ENCODE data around the gene GPATCH4. TPM values are rescaled to one million over a fixed set of nuclear protein-coding genes. Genes with fewer than 3 reads are reported as not detected.

The GPATCH4 gene
- total and polyA plus RNA-seq, 10 of the 15 experiments (the other 5 are each of a cell fraction or from before 2014, with no cell fraction given), result 35.5 to 111 (median 73.9) TPM

DNA sequence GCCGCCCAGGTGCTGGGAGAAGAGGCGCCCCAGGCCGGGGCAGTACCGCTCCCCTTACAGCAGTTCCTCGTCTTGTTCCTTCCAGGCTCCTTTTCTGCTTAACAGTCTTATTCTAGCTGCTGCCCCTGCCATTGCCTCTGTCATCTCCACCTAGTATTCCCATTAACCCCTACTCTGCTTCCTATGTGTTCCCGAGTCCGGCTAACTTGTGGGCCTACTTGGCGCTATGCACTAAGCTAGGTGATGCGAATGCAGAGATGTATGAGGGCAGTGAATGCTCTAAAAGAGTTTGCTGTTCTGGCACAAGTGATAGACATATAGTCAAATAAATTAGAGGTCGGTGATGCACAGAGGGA is 28.6 kb downstream of the GPATCH4 start:
- Histone ChIP-seq H3K4me1 (ENCODE audit: control insufficient read depth, insufficient read depth, low read length) (0 out of 2 replicates have a peak, but pooled peaks cover 3% of the 10 kb centered on the region), H3K4me3 (peak overlapping the region; percentile 73), H2AFZ (ENCODE audit: control insufficient read depth, low read depth, low read length) (peak overlapping the region; percentile 64), H3K9ac (ENCODE audit: control insufficient read depth, insufficient read depth, low read length) (no peak overlapping the region; the same call in 1 of the 2 replicates), H3K27ac (ENCODE audit: control insufficient read depth, insufficient read depth) (no peak overlapping the region), H4K20me1 (ENCODE audit: control insufficient read depth, insufficient read depth) (no peaks in the 10 kb centered on the region), H3K36me3 (ENCODE audit: control insufficient read depth in 2 of 2, insufficient read depth in 2 of 2, low read length in 1 of 2) (no peaks in the 10 kb centered on the region), H3K27me3 (replicated peaks in 1 of 2; ENCODE audit: control insufficient read depth in 2 of 2, insufficient read depth in 2 of 2, low read length in 1 of 2) (no peaks in the 10 kb centered on the region; a peak in 1 of 4 replicates), H3K4me2 (ENCODE audit: control insufficient read depth, insufficient read depth) (peak overlapping the region; percentile 84), H3K79me2 (ENCODE audit: control insufficient read depth, insufficient read depth, low read length) (no peaks in the 10 kb centered on the region), H3K9me3 (replicated peaks; ENCODE audit: control insufficient read depth, insufficient read depth, low read length) (no peaks in the 10 kb centered on the region)
- DNase-seq (ENCODE audit: low read depth, low spot score), result no peak
- FAIRE-seq, result no peak
- RAD21 ChIA-PET (ENCODE audit: unreplicated experiment), result no interaction called here
- no peak for ATAC-seq
- no TSS peak for BruUV-seq (replicated peaks)
- CTCF ChIA-PET, result interaction anchor here (0.6 to 2.7 kb wide), 7 partner anchors 9 to 187 kb away, joined by 3 to 16 read pairs (median 3); partner anchors contain the start of gene GPATCH4
- in situ Hi-C loops (cut with MboI), result no loop called here
- TF ChIP-seq BMI1 (IDR thresholded peaks at IDR 0.05; ENCODE audit: borderline replicate concordance) (no peak), MYC (IDR thresholded peaks at IDR 0.05; ENCODE audit: insufficient read depth, insufficient read length, insufficient replicate concordance, low read length, severe bottlenecking) (no peak), EED (IDR thresholded peaks at IDR 0.05; ENCODE audit: low read depth) (0 out of 2 replicates have a peak, but pooled peaks have one; percentile 26), KDM1A (IDR thresholded peaks at IDR 0.05; ENCODE audit: borderline replicate concordance) (no peak), JUND (IDR thresholded peaks at IDR 0.05; ENCODE audit: low read depth, low read length) (no peak), TCF3 (IDR thresholded peaks at IDR 0.05; ENCODE audit: borderline replicate concordance, insufficient read depth, low read depth, low read length) (0 out of 2 replicates have a peak, but pooled peaks have one; percentile 47)
- TF ChIP-seq, protein P1, sequence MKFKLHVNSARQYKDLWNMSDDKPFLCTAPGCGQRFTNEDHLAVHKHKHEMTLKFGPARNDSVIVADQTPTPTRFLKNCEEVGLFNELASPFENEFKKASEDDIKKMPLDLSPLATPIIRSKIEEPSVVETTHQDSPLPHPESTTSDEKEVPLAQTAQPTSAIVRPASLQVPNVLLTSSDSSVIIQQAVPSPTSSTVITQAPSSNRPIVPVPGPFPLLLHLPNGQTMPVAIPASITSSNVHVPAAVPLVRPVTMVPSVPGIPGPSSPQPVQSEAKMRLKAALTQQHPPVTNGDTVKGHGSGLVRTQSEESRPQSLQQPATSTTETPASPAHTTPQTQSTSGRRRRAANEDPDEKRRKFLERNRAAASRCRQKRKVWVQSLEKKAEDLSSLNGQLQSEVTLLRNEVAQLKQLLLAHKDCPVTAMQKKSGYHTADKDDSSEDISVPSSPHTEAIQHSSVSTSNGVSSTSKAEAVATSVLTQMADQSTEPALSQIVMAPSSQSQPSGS (IDR thresholded peaks at IDR 0.05; ENCODE audit: low read length), result no peak
- POLR2A ChIA-PET, result no interaction called here
- 42% methylated on average over 10 of the region's 10 CpGs for WGBS (ENCODE audit: insufficient coverage, insufficient replicate concordance, low lambda C conversion rate, missing lambda C conversion rate)
- intact Hi-C loops (cut with micrococcal nuclease; ENCODE audit: unreplicated experiment), result loop anchor here (2.0 kb wide), 1 partner anchor 116 kb away; no protein-coding TSS in a partner anchor
- SMC1A ChIA-PET (ENCODE audit: uncharacterized antibody, unreplicated experiment), result interaction anchor here (1.4 to 1.7 kb wide), 3 partner anchors 64 to 88 kb away, joined by 3 to 5 read pairs (median 4); no protein-coding TSS in a partner anchor
